GM18951 (cell line): ENCODE data around the gene GLIS2.

Source experiments
- POLR2A ChIP-seq: IDR thresholded peaks from 4 replicates; pipeline ENCODE4 v1.6.1; 2011; ENCODE audit warnings: mild to moderate bottlenecking; ENCODE audit not compliant: insufficient read length, insufficient read depth; ENCODE audit errors: extremely low read depth
- in situ Hi-C: fragments of 300-500 bp; cut with MboI; formaldehyde crosslinking; loops from one replicate; pipeline ENCODE4 v1.12.0; 2022; ENCODE audit warnings: low sequenced_read_pairs, mixed read lengths, inconsistent platforms; ENCODE audit not compliant: unreplicated experiment

The GLIS2 gene

DNA sequence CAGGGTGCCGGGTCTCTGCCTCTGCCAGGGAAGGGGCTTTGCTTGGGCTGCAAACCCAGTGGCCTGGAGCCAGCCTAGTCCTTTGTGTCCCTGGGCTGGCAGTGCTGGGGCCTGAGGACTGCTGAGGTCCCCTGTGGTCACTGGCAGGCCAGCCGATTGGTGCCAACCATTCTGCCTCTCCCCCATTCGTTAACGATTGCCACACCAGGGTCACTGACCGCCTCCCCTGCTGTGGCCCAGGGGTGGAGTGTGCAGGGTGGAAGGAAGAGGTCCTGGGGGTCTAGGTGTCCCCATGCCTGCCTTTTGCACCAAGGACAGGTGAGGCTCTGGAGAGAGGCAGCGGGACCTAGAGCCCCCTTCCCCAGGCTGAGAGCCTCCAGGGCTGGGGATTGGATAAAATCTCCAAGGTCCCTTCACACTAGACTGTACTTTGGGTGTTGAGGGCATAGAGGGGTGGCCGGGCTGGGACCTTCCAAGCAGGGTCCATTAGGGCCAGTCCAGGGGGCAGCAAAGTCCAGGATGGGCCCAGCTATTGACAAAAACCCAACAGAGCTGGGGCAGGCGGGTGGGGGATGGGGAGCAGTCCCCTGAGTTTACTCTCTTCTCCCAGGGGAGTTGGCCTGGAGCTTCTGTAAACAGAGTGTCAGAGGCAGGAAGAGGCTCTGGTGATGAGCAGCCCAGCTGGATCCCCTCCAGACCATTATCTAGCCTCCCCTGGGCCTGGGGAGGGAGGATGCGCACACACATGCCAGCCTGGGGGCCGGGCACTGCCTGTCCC is 56.9 kb downstream of the GLIS2 start:
- in situ Hi-C loops, result no loop called here
- no peak for TF ChIP-seq POLR2A

DNA sequence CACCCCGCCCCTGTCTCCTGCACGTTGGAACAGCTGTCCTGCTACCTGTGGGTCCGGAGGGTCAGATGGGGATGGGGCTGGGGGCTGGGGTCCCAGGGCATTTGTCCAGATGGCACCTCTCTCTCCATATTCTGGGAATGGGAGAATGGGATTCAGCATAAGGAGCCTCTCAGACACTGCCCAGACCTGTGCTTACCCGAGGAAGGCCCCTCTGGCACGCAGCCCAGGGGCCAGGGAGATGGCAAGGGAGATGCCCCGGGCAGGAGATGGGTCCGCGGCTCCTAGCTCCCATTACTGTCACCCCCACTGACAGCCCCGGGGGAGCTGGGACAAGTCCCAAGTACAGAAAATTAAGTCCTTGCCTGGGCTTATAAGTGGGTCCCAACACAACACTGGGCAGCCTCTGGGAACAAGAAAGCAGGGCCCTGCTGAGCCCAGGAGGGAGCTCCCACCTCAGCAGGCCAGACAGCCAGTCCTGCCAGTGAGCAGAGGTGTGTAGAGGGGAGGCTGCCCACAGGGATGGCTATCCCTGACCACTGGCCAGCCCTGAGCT is 57.6 kb downstream of the GLIS2 start:
- TF ChIP-seq POLR2A, result no peak
- in situ Hi-C loops, result no loop called here

- no peak for TF ChIP-seq POLR2A
Observed at GRCh38 chr16:4373909-4374742, 58.3 kb downstream of the GLIS2 start.

DNA sequence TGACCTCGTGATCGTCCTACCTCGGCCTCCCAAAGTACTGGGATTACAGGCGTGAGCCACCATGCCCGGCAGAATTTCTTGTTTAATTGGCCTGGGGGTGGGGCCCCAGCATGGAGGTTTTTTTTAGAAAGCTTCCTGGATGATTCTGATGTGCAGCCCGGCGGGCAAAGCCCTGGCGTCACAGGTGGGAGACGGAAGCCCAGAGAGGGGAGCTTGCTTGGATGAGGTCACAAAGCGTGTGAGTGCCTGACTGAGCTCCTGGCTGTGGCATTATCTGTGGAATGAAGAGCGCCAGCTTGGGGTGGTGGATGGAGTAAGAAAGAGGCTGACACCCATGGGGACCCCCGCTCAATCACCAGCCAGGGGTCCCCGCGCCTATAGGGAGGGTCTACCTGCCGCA is 59.9 kb downstream of the GLIS2 start:
- no peak for TF ChIP-seq POLR2A
- in situ Hi-C loops, result no loop called here

More at GRCh38 chr16:4373909-4374742, 58.3 kb downstream of the GLIS2 start:
- in situ Hi-C loops, result no loop called here

GRCh38 chr16:4376126-4376892 is 60.4 kb downstream of the GLIS2 start:
- TF ChIP-seq POLR2A, result no peak
- in situ Hi-C loops, result no loop called here

DNA sequence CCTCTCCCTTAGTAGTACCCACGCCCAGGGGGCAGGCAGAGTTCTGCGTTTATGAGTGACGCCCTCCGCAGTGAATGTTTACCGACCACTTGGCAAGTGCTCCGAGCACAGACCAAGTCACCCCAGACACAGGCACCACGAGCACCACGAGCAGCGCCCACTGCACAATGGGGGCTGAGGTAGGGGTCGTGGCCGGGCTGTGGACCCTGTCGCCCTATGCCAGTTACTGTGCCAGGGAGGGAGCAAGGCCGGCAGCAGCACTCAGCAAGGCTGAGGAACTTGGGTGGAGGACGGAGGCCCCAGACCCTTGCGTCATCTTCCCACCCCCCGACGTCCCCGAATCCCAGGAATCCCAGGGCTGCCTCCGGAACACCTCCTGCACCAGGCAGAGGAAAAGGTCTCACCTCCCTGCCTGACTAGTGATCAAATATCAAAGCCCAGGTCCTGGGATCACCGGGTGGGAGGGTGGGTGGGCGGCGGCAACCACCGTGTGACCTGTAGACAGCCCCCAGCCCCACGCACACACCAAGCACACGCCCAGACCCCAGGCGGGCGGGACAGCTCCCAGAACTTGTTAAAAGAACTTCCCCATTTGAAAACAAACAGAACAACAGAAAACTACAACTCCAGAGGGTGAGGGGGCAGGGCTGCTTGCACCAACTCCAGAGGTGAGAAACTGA is 61.2 kb downstream of the GLIS2 start:
- in situ Hi-C loops, result no loop called here
- no peak for TF ChIP-seq POLR2A

- TF ChIP-seq POLR2A, result no peak
- in situ Hi-C loops, result no loop called here
Observed at GRCh38 chr16:4377573-4378154, 61.8 kb downstream of the GLIS2 start.

DNA sequence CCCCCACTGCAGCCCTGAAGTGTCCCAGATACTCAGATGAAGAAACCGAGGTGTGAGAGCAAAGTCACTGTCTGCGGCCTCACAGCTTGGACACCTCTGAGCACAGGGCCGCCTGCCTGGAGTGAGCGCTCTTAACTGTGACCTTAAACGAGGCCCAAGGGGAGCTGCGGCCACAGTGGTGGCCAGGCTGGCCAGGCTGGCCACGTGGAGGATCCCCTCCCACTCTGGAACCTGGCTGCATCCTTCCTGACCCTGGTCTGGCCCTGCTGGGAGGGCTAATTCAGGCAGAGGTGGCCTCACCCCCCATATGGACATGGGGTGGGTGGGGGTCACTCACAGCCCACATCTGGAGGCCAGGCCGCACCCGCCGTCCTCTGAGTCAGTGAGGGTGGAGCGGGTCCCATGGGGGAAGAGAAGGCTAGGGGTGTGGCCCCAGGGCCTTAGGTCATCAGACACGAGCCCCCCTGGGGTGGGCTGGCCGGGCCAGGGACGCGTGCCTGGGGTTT is 62.3 kb downstream of the GLIS2 start:
- TF ChIP-seq POLR2A, result no peak
- in situ Hi-C loops, result no loop called here

GRCh38 chr16:4378999-4379690 is 63.3 kb downstream of the GLIS2 start:
- TF ChIP-seq POLR2A, result no peak
- in situ Hi-C loops, result no loop called here

DNA sequence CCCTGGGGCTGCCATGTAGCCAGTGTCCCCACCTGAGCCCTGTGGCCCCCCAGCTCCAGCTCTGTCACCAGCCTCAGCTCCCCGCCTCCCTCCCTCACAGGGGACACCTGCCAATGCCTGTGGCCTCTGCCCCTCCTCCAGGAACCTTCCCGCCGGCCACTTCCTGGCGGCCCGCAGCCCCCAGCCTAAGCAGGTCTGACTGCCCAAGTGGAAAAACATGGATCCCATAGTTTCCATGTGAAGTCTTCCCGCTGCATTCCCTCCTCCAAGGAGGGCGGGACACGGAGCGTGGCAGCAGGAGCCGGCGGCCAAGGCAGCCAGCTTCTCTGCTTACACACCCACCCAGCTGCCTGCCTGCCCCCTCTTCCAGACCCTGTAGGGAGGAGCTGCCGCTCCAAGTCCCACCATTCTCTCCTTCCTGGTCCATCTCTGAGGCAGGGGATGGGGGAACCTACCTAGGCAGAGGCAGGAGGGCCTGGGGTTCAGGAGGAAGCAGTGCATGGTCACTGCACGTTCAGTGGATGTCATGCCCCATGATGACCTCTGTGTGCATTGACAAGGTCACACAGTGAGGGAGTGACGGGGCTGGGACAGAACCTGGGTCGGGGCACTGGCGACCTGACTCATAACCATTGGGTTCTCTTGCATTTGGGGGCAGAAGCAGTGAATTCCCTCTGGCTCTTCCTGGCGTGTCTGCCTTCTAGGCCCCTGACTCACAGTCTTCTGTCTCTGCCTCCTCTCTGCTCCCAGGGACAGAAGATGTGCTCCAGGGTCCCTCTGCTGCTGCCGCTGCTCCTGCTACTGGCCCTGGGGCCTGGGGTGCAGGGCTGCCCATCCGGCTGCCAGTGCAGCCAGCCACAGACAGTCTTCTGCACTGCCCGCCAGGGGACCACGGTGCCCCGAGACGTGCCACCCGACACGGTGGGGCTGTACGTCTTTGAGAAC is 64.5 kb downstream of the GLIS2 start:
- in situ Hi-C loops, result no loop called here
- TF ChIP-seq POLR2A, result no peak
